Activated CD4-positive, alpha-beta T cell treated with anti-CD3 and anti-CD28 coated beads, Interleukin-2, amount 10 ng/mL, durations not matched to agents 24 days and 14 days (primary cell): Measurements from ENCODE around the gene KLF6. TPM values are rescaled to one million over a fixed set of nuclear protein-coding genes. Genes with fewer than 3 reads are reported as not detected.

ENCODE experiments used
- DNase-seq: peaks from one replicate; pipeline ENCODE4 v3.0.0; 2022
- H3K27ac Mint-ChIP-seq: one replicate; pipeline ENCODE4 v1.8.0; 2022; ENCODE audit warnings: mild to moderate bottlenecking, mixed read lengths
- H3K27me3 Mint-ChIP-seq: one replicate; pipeline ENCODE4 v1.8.0; 2022; ENCODE audit warnings: mixed read lengths
- H3K36me3 Mint-ChIP-seq: one replicate; pipeline ENCODE4 v1.8.0; 2022; ENCODE audit warnings: low read depth, mild to moderate bottlenecking, mixed read lengths
- H3K4me1 Mint-ChIP-seq: one replicate; pipeline ENCODE4 v1.8.0; 2021; ENCODE audit warnings: mixed read lengths
- H3K4me3 Mint-ChIP-seq: one replicate; pipeline ENCODE4 v1.8.0; 2022; ENCODE audit warnings: mild to moderate bottlenecking, moderate library complexity, mixed read lengths
- H3K9me3 Mint-ChIP-seq: one replicate; pipeline ENCODE4 v1.8.0; 2021; ENCODE audit warnings: mixed read lengths
- intact Hi-C: fragments of 100-400 bp; cut with micrococcal nuclease; formaldehyde crosslinking; loops from one replicate; pipeline ENCODE4 v1.15.1; 2023
- total RNA-seq: library from RNA; stranded (reverse); gene quantifications from 2 replicates; pipeline ENCODE4 v1.2.3, GENCODE V29; 2022

The KLF6 gene
- total RNA-seq, 1 donor from 2014 or later: 116 TPM

DNA sequence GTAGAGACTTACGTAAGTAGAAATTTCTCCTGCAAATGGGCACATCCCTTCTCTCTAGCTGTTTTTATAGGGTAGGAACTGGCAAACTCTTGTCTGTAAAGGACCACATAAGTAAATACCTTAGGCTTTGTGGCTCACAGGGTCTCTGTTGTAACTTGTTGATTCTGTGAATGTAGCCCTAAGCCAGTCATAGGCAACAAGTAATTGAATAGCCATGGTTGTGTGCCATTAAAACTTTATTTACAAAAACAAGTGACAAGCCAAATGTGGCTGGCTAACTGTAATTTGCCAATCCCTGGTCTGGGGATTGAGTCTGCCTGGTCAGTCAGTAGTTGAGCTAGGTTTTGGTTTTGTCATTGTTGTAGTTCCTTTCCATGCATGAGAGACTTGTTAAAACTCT lies 5.3 kb upstream of the KLF6 start:
- intact Hi-C loops: no loop called here

DNA sequence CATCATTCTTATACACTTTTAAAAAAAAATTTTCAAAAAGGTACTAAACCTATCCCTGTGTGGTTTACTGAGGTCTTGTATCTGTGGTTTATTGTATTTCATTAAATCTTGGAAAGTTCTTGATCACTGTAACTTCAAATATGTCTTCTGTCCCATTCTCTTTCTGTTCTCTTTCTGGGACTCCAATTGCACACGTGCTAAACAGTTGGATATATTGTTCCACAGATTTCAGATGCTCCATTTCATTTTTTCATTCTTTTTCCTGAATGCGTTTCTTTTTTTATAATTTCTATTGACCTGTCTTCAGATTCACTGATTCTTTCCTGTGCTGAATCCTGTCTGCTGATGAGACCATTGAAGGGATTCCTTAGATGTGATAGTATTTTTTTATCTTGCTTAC lies 4.6 kb upstream of the KLF6 start:
- no peak overlapping the region for H3K4me3 Mint-ChIP-seq
- no peak for DNase-seq
- H3K9me3 Mint-ChIP-seq: peaks cover 31% of the 10 kb centered on the region
- peaks cover 39% of the 10 kb centered on the region for H3K4me1 Mint-ChIP-seq
- peaks cover 21% of the 10 kb centered on the region for H3K36me3 Mint-ChIP-seq
- no peaks in the 10 kb centered on the region for H3K27me3 Mint-ChIP-seq
- no peak overlapping the region for H3K27ac Mint-ChIP-seq
- intact Hi-C loops: no loop called here

More for the DNA sequence above, 5.3 kb upstream of the KLF6 start:
- Mint-ChIP-seq H3K4me3 (no peak overlapping the region), H3K4me1 (peaks cover 39% of the 10 kb centered on the region), H3K27me3 (no peaks in the 10 kb centered on the region), H3K9me3 (peaks cover 31% of the 10 kb centered on the region), H3K36me3 (peaks cover 21% of the 10 kb centered on the region), H3K27ac (no peak overlapping the region)
- DNase-seq: no peak

DNA sequence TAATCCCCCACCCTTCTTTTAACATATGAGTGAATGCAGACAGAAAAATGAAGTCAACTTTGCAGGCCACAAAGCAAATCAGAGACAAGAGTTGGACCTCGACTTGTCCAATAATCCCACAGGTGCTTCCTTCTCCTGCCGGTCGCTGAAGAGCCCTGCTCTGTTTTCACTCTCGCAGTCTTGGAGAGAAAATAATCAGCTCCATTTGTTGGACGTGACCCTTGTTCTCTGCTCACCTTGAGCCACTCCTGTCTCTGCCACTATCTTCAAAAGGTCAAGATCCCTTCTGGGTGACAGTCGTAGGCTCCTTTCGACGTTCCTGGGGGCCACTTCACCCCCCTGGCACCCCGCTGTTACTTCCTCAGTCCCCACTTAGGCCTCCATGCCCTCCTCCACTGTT lies 2.8 kb upstream of the KLF6 start:
- peaks cover 40% of the 10 kb centered on the region for H3K4me1 Mint-ChIP-seq
- peak; percentile 56 for DNase-seq
- no peaks in the 10 kb centered on the region for H3K27me3 Mint-ChIP-seq
- intact Hi-C loops: no loop called here
- H3K4me3 Mint-ChIP-seq: no peak overlapping the region
- peaks cover 33% of the 10 kb centered on the region for H3K36me3 Mint-ChIP-seq
- H3K27ac Mint-ChIP-seq: peak overlapping the region; percentile 49
- peaks cover 22% of the 10 kb centered on the region for H3K9me3 Mint-ChIP-seq

DNA sequence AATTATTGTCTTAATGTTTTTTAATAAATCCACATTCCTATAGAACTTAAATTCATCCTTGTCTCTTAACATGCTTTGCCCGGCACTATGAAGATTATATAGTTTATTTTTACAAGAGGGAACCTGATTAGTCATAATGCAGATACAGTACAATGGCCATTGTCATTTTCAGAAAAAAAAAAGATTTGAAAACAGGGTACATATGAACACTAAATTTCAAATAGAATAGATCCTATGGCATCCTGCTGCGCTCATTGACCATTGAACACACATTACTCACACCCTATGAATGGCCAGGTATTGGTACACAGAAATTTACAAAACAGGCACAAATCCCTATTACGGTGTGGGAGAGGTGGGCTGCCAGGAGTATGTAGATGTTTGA lies 2.0 kb upstream of the KLF6 start:
- H3K27me3 Mint-ChIP-seq: no peaks in the 10 kb centered on the region
- peak; percentile 57 for DNase-seq
- H3K4me1 Mint-ChIP-seq: peaks cover 39% of the 10 kb centered on the region
- H3K4me3 Mint-ChIP-seq: peak overlapping the region; percentile 91
- peak overlapping the region; percentile 99 for H3K27ac Mint-ChIP-seq
- H3K9me3 Mint-ChIP-seq: peaks cover 15% of the 10 kb centered on the region
- H3K36me3 Mint-ChIP-seq: peaks cover 38% of the 10 kb centered on the region
- intact Hi-C loops: no loop called here

DNA sequence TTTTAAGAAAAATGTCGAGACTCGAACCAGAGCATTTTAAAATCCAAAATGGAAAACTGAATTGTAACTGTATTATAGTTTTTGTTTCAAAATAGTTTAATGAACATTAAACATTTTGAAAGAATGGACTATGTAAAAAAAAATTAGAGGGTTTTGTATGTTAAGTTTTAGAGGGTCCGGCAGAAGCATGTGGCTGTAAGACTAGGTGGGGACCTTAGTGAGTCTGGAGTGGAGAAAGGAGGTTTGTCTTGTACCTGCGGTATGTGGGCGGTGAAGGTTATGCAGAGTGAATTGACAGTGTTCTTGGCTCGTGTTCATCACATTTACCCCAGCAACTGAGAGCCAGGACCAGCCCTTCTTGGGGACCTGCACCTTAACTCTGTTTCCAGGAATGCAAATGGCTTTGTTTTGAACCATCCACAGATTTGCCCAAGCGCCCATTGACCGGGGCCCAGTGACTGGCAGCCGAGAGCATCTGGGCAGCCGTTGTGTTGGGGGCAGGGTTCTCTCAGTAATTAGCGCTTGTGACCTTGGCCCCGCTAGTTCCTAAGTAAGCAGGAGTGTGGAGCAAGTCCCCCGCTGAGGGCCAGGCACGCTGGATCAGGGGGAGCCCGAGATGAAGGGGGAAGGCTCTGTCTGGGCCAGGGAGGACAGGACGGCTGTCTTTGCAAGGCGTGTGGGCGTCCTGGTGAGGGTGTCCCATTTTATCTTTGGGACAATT lies 1.4 kb upstream of the KLF6 start:
- no peaks in the 10 kb centered on the region for H3K27me3 Mint-ChIP-seq
- H3K4me1 Mint-ChIP-seq: peaks cover 44% of the 10 kb centered on the region
- H3K4me3 Mint-ChIP-seq: peak overlapping the region; percentile 91
- peak overlapping the region; percentile 99 for H3K27ac Mint-ChIP-seq
- H3K9me3 Mint-ChIP-seq: peaks cover 15% of the 10 kb centered on the region
- intact Hi-C loops: no loop called here
- peaks cover 42% of the 10 kb centered on the region for H3K36me3 Mint-ChIP-seq
- peak; percentile 78 for DNase-seq

DNA sequence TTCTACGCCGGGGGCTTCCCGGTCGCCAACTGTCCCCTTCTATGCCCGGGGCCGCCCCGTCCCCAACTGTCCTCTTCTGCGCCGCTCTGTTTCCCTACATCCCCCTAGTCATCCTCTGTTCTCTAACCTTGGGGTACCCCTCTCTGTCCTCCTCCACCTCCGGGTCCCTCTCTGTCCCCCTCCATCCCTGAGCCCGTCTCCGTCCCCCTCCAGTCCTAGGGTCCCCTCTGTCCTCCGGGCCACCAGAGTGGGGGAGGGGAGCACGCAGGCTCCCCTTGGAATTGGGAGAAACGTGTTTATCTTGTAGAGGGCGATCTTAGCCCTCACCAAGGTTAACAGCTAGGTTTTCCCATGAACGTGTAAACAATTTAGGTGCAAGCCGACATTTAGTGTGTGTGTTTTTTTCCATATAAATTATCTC lies 852 bp upstream of the KLF6 start:
- intact Hi-C loops: loop anchor here (1.0 kb wide), 2 partner anchors 11 to 18 kb away; no protein-coding TSS in a partner anchor
- Mint-ChIP-seq H3K9me3 (peaks cover 15% of the 10 kb centered on the region), H3K4me1 (peaks cover 43% of the 10 kb centered on the region), H3K27me3 (no peaks in the 10 kb centered on the region), H3K36me3 (peaks cover 44% of the 10 kb centered on the region), H3K4me3 (peak overlapping the region; percentile 91), H3K27ac (peak overlapping the region; percentile 99)
- no peak for DNase-seq

DNA sequence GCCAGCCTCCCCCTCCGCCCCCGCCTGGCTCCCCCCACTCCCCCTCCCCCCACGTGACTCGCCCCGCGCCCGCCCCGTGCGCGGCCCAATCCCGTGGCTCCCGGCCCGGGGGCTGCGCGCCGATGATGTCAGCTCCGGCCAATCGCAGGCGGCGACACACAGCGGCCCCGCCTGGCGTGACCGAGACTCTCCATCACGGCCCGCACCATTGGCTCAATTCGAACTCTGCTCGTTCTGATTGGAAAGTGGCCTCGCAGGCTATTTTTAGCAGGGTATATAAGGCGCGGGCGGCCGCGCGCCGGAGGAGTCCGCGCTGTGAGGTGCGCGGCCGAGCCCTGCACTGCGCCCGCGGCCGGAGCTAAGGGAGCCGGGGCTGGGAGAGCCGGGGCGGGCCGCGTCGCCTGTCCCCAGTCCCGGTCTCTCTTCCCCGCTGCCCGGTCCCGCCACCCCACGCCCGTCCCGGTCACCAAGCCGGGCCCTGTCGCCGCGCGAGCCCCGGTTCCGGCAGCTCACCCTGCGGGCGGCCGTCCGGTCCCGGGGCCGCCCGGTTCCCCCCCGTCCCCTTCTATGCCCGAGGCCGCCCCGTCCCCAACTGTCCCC lies 342 bp upstream of the KLF6 start:
- H3K4me1 Mint-ChIP-seq: peaks cover 48% of the 10 kb centered on the region
- intact Hi-C loops: loop anchor here (1.0 kb wide), 2 partner anchors 12 to 19 kb away; no protein-coding TSS in a partner anchor
- DNase-seq: peak; percentile 100
- H3K36me3 Mint-ChIP-seq: peaks cover 49% of the 10 kb centered on the region
- peak overlapping the region; percentile 99 for H3K27ac Mint-ChIP-seq
- H3K9me3 Mint-ChIP-seq: peaks cover 15% of the 10 kb centered on the region
- H3K27me3 Mint-ChIP-seq: no peaks in the 10 kb centered on the region
- H3K4me3 Mint-ChIP-seq: peak overlapping the region; percentile 91

DNA sequence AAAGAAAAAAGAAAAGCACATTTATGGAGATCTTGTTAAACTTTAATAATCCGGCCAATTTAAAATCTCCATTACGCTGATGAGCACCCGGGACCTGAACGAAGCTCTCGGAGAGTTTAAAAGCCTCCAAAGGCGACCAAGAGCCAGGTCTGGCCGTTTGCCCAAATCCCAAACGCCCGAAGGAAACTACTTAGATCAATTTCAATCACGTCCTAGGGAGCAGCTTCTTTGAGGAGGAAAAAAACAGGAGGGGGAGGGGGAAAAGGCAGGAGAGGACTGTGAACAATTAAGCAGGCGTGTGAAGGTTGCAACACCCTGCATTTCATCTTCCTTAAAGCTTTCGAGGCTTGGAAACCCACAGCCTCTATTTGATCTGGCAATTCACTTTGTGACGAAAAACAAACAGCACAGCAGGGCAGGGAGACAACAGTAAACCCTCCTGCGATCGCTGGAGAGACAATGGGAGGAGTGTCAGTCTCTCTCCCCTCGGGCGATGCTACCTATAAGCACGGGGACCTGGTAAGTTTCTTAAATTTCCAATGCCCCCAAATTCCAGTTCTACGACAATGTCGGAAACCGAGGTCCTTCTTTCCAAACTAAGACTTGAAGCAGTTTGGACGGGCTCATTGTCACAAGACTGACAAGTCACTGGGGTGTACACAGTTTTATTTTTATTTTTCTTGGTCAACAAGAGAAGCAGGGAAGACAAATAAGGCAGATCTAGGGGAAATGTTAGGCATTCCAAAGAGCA lies 1.2 kb downstream of the KLF6 start:
- intact Hi-C loops: loop anchor here (1.0 to 5.0 kb wide), 11 partner anchors 26 to 869 kb away; no protein-coding TSS in a partner anchor
- peaks cover 58% of the 10 kb centered on the region for H3K4me1 Mint-ChIP-seq
- peak overlapping the region; percentile 91 for H3K4me3 Mint-ChIP-seq
- H3K27ac Mint-ChIP-seq: peak overlapping the region; percentile 99
- H3K27me3 Mint-ChIP-seq: no peaks in the 10 kb centered on the region
- H3K9me3 Mint-ChIP-seq: peaks cover 6% of the 10 kb centered on the region
- peak; percentile 88 for DNase-seq
- H3K36me3 Mint-ChIP-seq: peaks cover 56% of the 10 kb centered on the region

DNA sequence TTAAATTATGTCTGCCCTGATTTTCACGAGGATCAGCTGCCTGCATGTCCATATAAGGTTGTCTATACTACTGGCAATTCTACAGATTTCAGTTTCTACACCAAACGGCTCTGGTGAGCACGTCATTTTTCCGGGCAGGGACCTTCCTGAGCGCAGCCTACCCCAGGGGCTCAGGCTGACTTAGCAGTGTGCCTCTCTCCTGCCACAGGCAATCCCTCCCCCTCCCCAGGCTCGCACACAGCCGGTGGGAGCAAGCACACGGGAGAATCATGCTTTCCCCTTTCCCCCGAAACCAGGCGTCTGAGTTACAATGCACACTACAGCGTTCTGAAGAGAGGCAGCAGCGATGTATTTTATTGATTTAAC lies 1.7 kb downstream of the KLF6 start:
- peak overlapping the region; percentile 91 for H3K4me3 Mint-ChIP-seq
- peak overlapping the region; percentile 99 for H3K27ac Mint-ChIP-seq
- H3K4me1 Mint-ChIP-seq: peaks cover 60% of the 10 kb centered on the region
- H3K27me3 Mint-ChIP-seq: no peaks in the 10 kb centered on the region
- H3K36me3 Mint-ChIP-seq: peaks cover 62% of the 10 kb centered on the region
- H3K9me3 Mint-ChIP-seq: peaks cover 3% of the 10 kb centered on the region
- peak; percentile 94 for DNase-seq
- intact Hi-C loops: loop anchor here (1.0 to 5.0 kb wide), 11 partner anchors 25 to 870 kb away; no protein-coding TSS in a partner anchor

DNA sequence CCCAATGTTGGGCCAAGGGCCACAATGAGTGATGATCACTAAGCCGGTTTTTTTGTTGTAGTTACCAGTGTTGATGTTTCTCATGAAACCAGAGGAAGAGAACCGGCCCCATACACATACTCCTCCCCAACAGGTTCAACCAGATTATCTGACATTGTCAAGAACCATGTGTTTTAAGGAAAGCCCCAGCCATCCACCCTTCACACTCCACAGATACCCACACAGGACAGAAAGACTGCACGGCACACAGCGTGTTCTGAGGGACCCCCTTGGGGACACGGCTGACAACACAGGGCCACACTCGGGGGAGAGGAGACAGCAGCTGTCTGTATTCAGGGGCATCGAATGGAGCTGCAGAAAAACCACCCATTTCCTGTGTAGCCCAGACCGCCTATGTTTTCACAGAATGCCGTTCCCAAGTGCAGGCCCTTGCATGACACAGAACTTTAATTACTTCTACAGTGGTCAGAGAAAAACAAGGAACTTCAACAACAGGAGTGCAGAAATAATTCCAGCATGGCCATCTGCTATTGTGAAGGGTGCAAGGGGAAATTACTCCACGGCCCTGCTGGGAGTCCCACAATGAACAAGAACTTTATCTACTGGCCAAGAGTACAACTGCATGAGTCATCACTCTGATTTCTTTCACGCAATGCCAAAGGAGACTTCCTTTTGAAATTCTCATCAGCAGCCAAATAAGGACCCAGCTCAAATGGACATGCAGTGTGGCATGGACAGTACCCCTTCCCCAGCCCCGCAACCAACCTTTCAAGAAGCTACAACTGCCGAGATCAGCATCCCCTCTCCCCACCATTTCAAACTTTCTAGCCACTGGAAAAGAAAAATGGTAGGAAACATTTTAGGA lies 2.3 kb downstream of the KLF6 start:
- Mint-ChIP-seq H3K27ac (peak overlapping the region; percentile 99), H3K4me3 (peak overlapping the region; percentile 91), H3K27me3 (no peaks in the 10 kb centered on the region), H3K36me3 (peaks cover 68% of the 10 kb centered on the region), H3K9me3 (no peaks in the 10 kb centered on the region), H3K4me1 (peaks cover 62% of the 10 kb centered on the region)
- intact Hi-C loops: loop anchor here (1.0 to 5.0 kb wide), 12 partner anchors 24 to 870 kb away; no protein-coding TSS in a partner anchor
- DNase-seq: peak; percentile 92

DNA sequence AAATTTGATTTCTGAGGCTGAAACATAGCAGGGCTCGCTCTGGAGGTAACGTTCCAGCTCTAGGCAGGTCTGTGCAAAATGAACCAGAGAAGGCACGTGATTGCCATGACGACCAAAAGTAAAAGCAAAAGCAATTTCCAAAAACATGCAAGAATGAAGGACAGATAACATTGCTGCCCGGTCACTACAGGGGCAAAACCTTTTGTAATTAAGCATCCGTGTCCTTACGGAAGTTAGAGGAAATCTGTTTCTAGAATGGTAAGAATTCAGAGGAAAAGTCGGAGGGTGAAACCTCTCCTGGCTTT lies 2.9 kb downstream of the KLF6 start:
- Mint-ChIP-seq H3K4me1 (peaks cover 60% of the 10 kb centered on the region), H3K27ac (peak overlapping the region; percentile 99), H3K4me3 (peak overlapping the region; percentile 91), H3K27me3 (no peaks in the 10 kb centered on the region), H3K9me3 (no peaks in the 10 kb centered on the region), H3K36me3 (peaks cover 73% of the 10 kb centered on the region)
- peak; percentile 87 for DNase-seq
- intact Hi-C loops: loop anchor here (1.0 to 5.0 kb wide), 9 partner anchors 47 to 871 kb away; no protein-coding TSS in a partner anchor

DNA sequence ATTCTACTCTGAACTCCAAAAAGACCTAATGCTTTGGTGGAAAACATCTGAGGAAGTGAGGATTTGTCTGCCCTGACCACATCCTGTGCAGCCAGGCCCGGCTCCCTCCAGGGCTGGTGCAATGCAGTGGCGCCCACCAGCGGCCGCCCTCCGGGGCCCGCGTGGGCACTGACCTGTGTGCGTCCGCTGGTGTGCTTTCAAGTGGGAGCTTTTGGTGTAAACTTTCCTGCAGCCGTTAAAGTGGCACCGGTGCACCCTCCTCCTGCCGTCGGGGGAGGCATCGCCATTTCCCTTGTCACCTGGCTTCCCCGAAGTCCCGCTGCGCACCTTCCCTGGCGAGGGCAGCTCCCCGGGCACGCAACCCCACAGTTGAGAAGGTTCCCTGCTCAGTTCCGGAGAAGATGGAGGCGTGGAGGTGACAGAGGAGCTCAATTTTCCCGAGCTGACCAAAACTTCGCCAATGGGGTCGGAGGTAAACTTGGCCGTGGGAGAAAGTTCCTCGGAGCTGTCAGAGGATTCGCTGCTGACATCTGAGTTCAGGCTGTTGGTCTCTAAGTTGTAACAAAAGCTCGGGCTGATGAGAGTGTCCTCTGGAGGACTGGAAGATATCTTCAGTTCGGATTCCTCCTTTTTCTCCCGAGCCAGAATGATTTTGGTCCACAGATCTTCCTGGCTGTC lies 3.4 kb downstream of the KLF6 start:
- peak; percentile 84 for DNase-seq
- H3K9me3 Mint-ChIP-seq: no peaks in the 10 kb centered on the region
- H3K4me1 Mint-ChIP-seq: peaks cover 60% of the 10 kb centered on the region
- peak overlapping the region; percentile 91 for H3K4me3 Mint-ChIP-seq
- H3K27ac Mint-ChIP-seq: peak overlapping the region; percentile 99
- peaks cover 78% of the 10 kb centered on the region for H3K36me3 Mint-ChIP-seq
- intact Hi-C loops: loop anchor here (1.0 to 5.0 kb wide), 9 partner anchors 47 to 871 kb away; no protein-coding TSS in a partner anchor
- no peaks in the 10 kb centered on the region for H3K27me3 Mint-ChIP-seq
